ENCODE data around the gene TEKT5.

The TEKT5 gene

DNA sequence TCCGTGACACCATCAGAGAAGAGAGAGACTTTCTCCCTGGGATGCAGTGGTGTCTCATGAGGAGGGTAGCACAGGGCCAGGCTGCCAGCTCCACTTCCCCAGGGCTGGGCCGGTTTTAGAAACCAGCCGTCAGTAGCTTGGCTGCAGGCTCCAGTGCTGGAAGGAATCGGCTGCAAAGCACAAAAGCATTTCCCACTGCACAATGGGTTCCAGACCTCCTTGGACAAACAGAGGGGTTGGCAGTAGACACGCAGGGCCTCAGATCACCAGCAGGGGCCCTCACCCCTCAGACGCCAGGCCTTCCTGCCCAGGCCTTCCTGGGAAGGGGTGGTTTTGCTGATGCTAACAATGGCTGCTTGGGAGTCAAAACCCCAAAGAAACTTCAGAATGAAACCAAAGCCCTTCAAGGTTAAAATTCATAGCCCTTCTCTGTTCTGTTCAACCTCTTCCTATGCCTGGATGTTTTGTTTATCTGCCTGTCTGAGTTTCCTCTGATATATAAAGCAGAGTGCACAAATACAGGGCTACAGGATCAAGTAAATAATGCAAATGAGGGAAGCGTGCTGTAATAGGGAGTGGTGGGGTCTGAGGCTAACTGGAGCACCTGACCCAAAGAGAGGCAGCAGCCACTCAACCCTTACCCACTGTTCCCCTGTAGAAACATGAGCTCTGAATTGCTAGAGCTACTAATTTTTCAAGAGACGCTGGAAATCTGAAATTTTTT, 26.2 kb downstream of the TEKT5 start:
- Histone ChIP-seq H3K4me3 (ENCODE audit: low read length) (no peak overlapping the region), H3K4me2 (ENCODE audit: low read length) (no peak overlapping the region), H3K9ac (ENCODE audit: low read depth, low read length) (no peak overlapping the region), H3K36me3 (ENCODE audit: insufficient read depth, low read length) (no peaks in the 10 kb centered on the region), H3K9me3 (replicated peaks; ENCODE audit: low read length) (no peaks in the 10 kb centered on the region), H3K4me1 (ENCODE audit: control insufficient read depth, insufficient read depth, low read length) (no peaks in the 10 kb centered on the region), H3K27me3 (ENCODE audit: control insufficient read depth, insufficient read depth, low read length) (peaks cover 37% of the 10 kb centered on the region)

DNA sequence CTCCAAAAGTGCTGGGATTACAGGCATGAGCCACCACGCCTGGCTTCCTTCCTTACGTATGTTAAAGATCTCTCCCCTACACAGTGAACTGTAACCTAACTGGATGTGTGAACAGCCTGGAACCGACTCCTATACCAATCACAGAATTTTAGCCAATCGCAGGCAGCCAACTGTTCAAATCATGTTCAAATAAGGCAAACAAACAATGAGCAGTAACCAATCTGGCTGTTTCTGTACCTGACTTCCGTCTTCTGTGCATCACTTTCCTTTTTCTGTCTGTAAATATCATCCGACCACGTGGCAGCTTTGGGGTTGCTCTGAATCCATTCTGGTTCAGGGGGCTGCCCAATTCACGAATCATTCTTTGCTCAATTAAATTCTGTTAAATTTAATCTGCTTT, 27.5 kb downstream of the TEKT5 start:
- Histone ChIP-seq H3K9ac (ENCODE audit: low read depth, low read length) (no peak overlapping the region), H3K4me1 (ENCODE audit: control insufficient read depth, insufficient read depth, low read length) (no peaks in the 10 kb centered on the region), H3K4me2 (ENCODE audit: low read length) (no peak overlapping the region), H3K9me3 (replicated peaks; ENCODE audit: low read length) (no peaks in the 10 kb centered on the region), H3K4me3 (ENCODE audit: low read length) (no peak overlapping the region), H3K27me3 (ENCODE audit: control insufficient read depth, insufficient read depth, low read length) (peaks cover 37% of the 10 kb centered on the region), H3K36me3 (ENCODE audit: insufficient read depth, low read length) (no peaks in the 10 kb centered on the region)

DNA sequence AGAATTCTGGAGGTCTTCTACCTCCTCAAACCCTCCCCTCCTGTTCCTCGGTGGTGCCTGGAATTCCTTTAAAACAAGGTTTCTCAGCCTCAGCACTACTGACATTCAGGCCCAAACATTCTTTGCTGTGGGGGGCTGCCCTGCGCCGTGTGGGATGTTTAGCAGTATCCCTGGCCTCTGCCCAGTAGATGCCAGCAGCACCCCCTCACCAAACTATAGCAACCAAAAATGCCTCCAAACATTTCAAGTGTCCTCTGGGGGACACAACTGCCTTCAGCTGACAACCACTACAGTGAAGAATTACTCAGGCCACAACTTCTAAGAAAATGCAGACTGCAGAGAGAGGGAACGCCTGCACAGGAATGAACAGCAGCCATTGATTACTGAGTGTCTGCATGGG, 28.4 kb downstream of the TEKT5 start:
- no peak overlapping the region for H3K9ac ChIP-seq (ENCODE audit: low read depth, low read length)
- H3K4me2 ChIP-seq (ENCODE audit: low read length), result no peak overlapping the region
- no peak overlapping the region for H3K4me3 ChIP-seq (ENCODE audit: low read length)
- H3K27me3 ChIP-seq (ENCODE audit: control insufficient read depth, insufficient read depth, low read length), result peaks cover 43% of the 10 kb centered on the region
- H3K4me1 ChIP-seq (ENCODE audit: control insufficient read depth, insufficient read depth, low read length), result no peaks in the 10 kb centered on the region
- H3K36me3 ChIP-seq (ENCODE audit: insufficient read depth, low read length), result no peaks in the 10 kb centered on the region
- no peaks in the 10 kb centered on the region for H3K9me3 ChIP-seq (replicated peaks; ENCODE audit: low read length)

DNA sequence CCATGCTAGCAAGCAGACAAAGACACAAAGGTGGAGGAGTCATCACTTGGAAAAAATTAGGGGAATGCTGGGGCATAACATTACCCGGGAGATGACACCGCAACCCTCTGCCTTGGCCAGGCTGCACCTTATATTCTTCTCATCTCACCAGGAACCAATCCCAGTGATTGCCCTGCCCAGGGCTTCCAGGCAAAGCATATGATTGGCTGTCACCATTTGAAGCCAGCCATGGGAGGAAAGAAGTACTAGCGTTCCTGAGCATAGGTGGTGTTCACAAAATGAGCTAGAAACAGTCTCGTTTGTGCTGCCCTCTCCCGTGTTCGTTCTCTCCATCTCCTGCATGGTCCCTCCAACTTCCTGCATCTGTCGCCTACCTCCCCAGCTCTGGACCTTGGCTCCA, 29.6 kb downstream of the TEKT5 start:
- Histone ChIP-seq H3K36me3 (ENCODE audit: insufficient read depth, low read length) (no peaks in the 10 kb centered on the region), H3K4me1 (ENCODE audit: control insufficient read depth, insufficient read depth, low read length) (no peaks in the 10 kb centered on the region), H3K4me3 (ENCODE audit: low read length) (no peak overlapping the region), H3K9ac (ENCODE audit: low read depth, low read length) (no peak overlapping the region), H3K9me3 (replicated peaks; ENCODE audit: low read length) (no peaks in the 10 kb centered on the region), H3K4me2 (ENCODE audit: low read length) (no peak overlapping the region), H3K27me3 (ENCODE audit: control insufficient read depth, insufficient read depth, low read length) (peaks cover 43% of the 10 kb centered on the region)

DNA sequence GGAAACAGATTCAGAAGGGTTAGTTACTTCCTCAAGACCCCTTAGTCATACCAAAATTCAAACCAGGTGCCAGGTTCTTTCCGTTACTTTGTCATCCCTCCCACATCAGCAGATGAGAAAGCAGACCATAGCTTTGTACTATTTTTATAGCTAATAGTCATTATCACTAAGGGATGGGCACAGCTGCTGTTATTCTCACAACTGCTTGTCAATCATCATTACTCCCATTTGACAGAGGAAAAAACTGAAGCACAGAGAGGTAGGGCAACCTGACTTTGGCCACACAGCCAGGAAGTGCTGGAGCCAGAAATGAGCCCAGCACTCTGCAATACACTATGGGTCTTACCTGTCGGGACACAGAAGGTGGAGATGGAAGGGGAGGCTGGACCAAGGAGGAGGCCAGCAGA, 30.0 kb downstream of the TEKT5 start:
- H3K4me1 ChIP-seq (ENCODE audit: control insufficient read depth, insufficient read depth, low read length), result no peaks in the 10 kb centered on the region
- H3K27me3 ChIP-seq (ENCODE audit: control insufficient read depth, insufficient read depth, low read length), result peaks cover 43% of the 10 kb centered on the region
- H3K36me3 ChIP-seq (ENCODE audit: insufficient read depth, low read length), result no peaks in the 10 kb centered on the region
- H3K9me3 ChIP-seq (replicated peaks; ENCODE audit: low read length), result no peaks in the 10 kb centered on the region
- H3K9ac ChIP-seq (ENCODE audit: low read depth, low read length), result no peak overlapping the region
- H3K4me3 ChIP-seq (ENCODE audit: low read length), result no peak overlapping the region
- H3K4me2 ChIP-seq (ENCODE audit: low read length), result no peak overlapping the region

DNA sequence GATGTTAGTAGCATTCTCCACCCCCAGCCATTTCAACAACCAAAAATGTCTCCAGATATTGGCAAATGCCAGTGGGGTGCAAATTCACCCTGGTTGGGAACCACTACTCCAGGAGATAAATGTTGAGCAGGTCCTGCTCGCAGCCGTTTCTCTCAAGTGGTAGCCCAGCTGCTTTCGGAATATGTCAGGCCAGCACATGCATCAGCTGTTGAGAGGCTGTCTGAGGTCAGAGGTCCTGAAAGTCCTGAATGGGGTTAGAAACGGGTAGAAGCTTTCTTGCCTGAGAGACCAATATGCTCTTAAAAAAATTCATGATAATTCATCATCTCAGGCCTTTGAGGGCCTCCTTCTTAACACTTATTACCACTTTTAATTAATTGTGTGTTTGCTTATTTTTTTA, 31.0 kb downstream of the TEKT5 start:
- Histone ChIP-seq H3K4me1 (ENCODE audit: control insufficient read depth, insufficient read depth, low read length) (no peaks in the 10 kb centered on the region), H3K36me3 (ENCODE audit: insufficient read depth, low read length) (no peaks in the 10 kb centered on the region), H3K9me3 (replicated peaks; ENCODE audit: low read length) (no peaks in the 10 kb centered on the region), H3K4me3 (ENCODE audit: low read length) (no peak overlapping the region), H3K9ac (ENCODE audit: low read depth, low read length) (no peak overlapping the region), H3K27me3 (ENCODE audit: control insufficient read depth, insufficient read depth, low read length) (peaks cover 43% of the 10 kb centered on the region), H3K4me2 (ENCODE audit: low read length) (no peak overlapping the region)

DNA sequence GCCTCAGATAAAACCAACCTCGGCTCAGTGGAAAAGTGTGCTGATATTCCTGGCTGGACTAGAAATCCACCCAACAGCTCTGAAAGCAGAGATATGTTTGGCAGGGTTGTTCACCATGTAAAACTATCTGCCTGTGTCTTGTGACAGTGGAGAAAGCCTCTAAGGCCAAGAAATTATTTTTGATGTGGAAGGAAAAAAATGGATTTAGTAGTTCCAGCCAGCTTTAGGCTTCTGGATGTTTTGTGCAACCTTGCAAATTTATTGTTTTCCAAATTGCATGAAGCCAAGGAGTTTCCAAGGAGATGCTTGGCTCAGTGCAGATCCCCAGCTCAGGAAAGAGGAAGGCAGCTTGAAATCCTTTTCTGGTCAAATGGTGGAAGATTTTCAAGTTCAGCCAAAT, 31.6 kb downstream of the TEKT5 start:
- Histone ChIP-seq H3K4me3 (ENCODE audit: low read length) (no peak overlapping the region), H3K4me2 (ENCODE audit: low read length) (no peak overlapping the region), H3K27me3 (ENCODE audit: control insufficient read depth, insufficient read depth, low read length) (peaks cover 43% of the 10 kb centered on the region), H3K9me3 (replicated peaks; ENCODE audit: low read length) (no peaks in the 10 kb centered on the region), H3K4me1 (ENCODE audit: control insufficient read depth, insufficient read depth, low read length) (no peaks in the 10 kb centered on the region), H3K36me3 (ENCODE audit: insufficient read depth, low read length) (no peaks in the 10 kb centered on the region), H3K9ac (ENCODE audit: low read depth, low read length) (no peak overlapping the region)

DNA sequence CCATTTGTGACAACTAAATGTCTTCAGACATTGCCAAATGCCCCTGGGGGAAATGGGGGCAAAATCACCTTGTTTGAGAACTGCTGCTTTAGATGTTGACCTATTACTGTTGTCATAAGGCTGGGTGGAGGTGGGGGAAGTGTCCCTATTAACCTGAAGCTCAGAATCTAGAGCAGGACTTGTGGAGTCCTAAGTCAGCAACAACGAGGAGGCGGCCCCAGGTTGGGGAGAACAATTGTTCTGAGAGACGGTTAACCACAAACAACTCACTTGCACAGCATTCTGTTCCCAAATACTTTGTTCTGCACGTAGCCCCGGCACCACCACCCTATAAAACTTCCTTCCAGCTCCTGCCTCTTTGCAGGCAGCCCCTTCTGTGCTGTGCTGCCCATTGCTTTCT, 32.5 kb downstream of the TEKT5 start:
- Histone ChIP-seq H3K36me3 (ENCODE audit: insufficient read depth, low read length) (no peaks in the 10 kb centered on the region), H3K4me3 (ENCODE audit: low read length) (no peak overlapping the region), H3K9ac (ENCODE audit: low read depth, low read length) (no peak overlapping the region), H3K9me3 (replicated peaks; ENCODE audit: low read length) (no peaks in the 10 kb centered on the region), H3K4me2 (ENCODE audit: low read length) (no peak overlapping the region), H3K4me1 (ENCODE audit: control insufficient read depth, insufficient read depth, low read length) (no peaks in the 10 kb centered on the region), H3K27me3 (ENCODE audit: control insufficient read depth, insufficient read depth, low read length) (peaks cover 43% of the 10 kb centered on the region)

DNA sequence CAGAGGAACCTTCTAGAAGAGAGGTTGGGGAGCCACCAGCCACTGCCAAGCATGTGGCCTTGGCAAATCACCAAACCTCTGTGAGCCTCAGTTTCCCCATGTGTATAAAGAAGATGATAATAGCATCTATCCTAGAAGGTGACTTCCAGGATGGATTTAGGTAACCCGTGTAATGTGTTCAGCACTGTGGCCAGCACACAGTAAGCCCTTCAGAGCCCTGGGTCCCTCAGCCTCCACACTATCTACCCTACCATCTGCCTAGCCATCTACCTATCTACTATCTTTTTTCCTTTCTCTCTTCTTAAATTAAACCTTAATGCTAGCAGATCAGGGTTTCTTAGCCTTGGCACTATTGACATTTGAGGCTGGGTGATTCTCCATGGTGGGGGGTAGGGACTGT, 33.0 kb downstream of the TEKT5 start:
- no peak overlapping the region for H3K4me2 ChIP-seq (ENCODE audit: low read length)
- H3K9ac ChIP-seq (ENCODE audit: low read depth, low read length), result no peak overlapping the region
- no peak overlapping the region for H3K4me3 ChIP-seq (ENCODE audit: low read length)
- H3K36me3 ChIP-seq (ENCODE audit: insufficient read depth, low read length), result no peaks in the 10 kb centered on the region
- no peaks in the 10 kb centered on the region for H3K4me1 ChIP-seq (ENCODE audit: control insufficient read depth, insufficient read depth, low read length)
- no peaks in the 10 kb centered on the region for H3K9me3 ChIP-seq (replicated peaks; ENCODE audit: low read length)
- H3K27me3 ChIP-seq (ENCODE audit: control insufficient read depth, insufficient read depth, low read length), result peaks cover 43% of the 10 kb centered on the region

DNA sequence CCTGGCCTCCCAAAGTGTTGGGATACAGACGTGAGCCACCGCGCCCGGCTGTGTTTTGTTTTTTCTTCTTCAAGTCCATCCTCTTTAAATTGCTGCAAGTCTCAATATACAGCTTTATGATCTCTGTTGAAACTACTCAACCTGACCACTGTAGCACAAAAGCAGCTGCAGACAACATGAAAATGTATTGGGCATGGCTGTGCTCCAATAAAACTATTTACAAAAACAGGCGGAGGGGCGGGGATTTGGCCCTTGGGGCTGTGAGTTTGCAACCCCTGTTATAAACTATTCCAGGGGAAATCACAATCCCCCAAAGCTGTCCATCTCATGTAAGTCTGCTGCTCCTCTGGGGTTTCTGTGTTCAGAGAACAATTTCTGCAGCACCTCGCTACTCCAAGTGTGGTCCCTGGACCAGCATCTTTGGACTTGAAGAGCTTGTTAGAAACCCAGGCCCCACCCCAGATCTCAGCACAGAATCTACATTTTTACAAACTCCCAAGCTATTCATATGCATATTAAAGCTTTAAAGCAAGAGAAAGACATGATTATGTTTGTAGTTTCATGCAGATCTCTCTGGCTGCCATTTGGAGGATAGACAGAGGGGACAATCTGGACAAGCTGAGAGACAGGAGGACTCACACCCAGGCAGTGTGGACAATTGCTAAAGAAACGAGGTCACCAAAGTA, 33.6 kb downstream of the TEKT5 start:
- Histone ChIP-seq H3K36me3 (ENCODE audit: insufficient read depth, low read length) (no peaks in the 10 kb centered on the region), H3K9me3 (replicated peaks; ENCODE audit: low read length) (no peaks in the 10 kb centered on the region), H3K4me2 (ENCODE audit: low read length) (no peak overlapping the region), H3K4me1 (ENCODE audit: control insufficient read depth, insufficient read depth, low read length) (no peaks in the 10 kb centered on the region), H3K4me3 (ENCODE audit: low read length) (no peak overlapping the region), H3K27me3 (ENCODE audit: control insufficient read depth, insufficient read depth, low read length) (peaks cover 43% of the 10 kb centered on the region), H3K9ac (ENCODE audit: low read depth, low read length) (no peak overlapping the region)

DNA sequence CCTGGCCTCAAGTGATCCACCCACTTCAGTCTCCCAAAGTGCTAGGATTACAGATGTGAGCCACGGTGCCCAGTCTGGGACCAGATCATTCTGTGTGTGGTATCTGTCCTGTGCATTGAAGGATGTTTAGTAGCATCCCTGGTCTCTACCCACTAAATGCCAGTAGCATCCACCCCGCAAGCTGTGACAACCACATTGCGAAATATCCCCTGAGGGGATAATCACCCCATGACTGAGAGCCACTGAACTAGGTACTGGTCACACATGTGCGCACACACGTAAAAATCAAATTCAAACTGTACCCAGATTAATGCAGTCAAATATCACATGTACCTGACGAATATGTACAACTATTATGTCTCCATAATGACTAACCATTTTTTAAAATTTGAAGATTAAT, 35.8 kb downstream of the TEKT5 start:
- Histone ChIP-seq H3K27me3 (ENCODE audit: control insufficient read depth, insufficient read depth, low read length) (peaks cover 29% of the 10 kb centered on the region), H3K4me1 (ENCODE audit: control insufficient read depth, insufficient read depth, low read length) (no peaks in the 10 kb centered on the region), H3K9ac (ENCODE audit: low read depth, low read length) (no peak overlapping the region), H3K4me3 (ENCODE audit: low read length) (no peak overlapping the region), H3K36me3 (ENCODE audit: insufficient read depth, low read length) (no peaks in the 10 kb centered on the region), H3K4me2 (ENCODE audit: low read length) (no peak overlapping the region), H3K9me3 (replicated peaks; ENCODE audit: low read length) (no peaks in the 10 kb centered on the region)

DNA sequence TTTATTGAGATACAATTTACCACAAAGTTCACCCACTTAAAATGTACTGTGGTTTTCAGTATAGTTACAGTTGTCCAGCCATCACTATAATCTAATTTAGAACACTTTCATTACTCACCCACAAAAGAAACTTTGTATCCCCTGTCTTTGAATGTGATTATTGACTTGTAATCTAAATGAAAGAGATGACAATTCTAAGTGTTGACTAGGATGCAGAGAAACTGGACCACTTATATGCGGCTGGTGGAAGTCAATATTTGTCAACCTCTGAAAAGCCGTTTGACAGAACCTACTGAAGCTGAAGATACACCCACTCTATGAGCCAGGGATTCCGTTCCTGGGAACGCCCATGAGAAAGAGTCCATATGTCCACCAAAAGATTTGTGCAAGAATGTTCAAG, 36.8 kb downstream of the TEKT5 start:
- no peaks in the 10 kb centered on the region for H3K36me3 ChIP-seq (ENCODE audit: insufficient read depth, low read length)
- no peaks in the 10 kb centered on the region for H3K9me3 ChIP-seq (replicated peaks; ENCODE audit: low read length)
- no peak overlapping the region for H3K4me2 ChIP-seq (ENCODE audit: low read length)
- H3K4me3 ChIP-seq (ENCODE audit: low read length), result no peak overlapping the region
- H3K9ac ChIP-seq (ENCODE audit: low read depth, low read length), result no peak overlapping the region
- peaks cover 22% of the 10 kb centered on the region for H3K27me3 ChIP-seq (ENCODE audit: control insufficient read depth, insufficient read depth, low read length)
- H3K4me1 ChIP-seq (ENCODE audit: control insufficient read depth, insufficient read depth, low read length), result no peaks in the 10 kb centered on the region
